Left forelimb (tissue), 1 donor: Measurements from ENCODE around the gene SLC27A5.
"Not testable (repeated sequence)": the region's sequence is repeated elsewhere in the genome, so short reads cannot be mapped to it uniquely, and the experiment has no call there.

Experiments
- DNase-seq: peaks from one replicate; pipeline ENCODE4 v3.0.0-alpha.2; 2018; ENCODE audit warnings: low spot score

SLC27A5 gene

DNA sequence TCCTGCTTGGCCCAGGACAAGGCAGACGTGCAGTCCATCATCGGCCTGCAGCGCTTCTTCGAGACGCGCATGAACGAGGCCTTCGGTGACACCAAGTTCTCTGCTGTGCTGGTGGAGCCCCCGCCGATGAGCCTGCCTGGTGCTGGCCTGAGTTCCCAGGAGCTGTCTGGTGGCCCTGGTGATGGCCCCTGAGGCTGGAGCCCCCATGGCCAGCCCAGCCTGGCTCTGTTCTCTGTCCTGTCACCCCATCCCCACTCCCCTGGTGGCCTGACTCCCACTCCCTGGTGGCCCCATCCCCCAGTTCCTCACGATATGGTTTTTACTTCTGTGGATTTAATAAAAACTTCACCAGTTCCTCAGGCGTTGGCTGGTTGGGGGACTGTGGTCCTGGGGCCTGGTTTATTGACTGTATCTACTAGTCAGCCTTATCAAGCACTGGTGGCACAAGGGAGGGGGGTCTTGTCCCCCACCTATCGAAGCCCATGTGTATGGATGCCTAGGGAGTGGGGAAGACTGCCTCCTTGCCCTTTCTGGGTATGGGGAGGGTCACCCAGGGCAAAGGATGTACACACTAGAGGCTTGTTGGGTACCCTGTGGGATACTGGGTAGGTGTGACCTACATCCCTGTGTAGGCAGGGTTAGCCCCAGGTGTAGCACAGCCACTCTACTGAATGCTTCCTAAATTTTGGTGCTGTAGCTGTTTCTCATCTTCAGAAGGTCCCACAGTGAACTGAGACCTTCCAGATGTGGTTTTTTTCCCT, 38.8 kb upstream of the SLC27A5 start:
- no peak for DNase-seq

- no peak for DNase-seq
Measured at GRCh38 chr19:58549664-58550361, 38.0 kb upstream of the SLC27A5 start.

DNA sequence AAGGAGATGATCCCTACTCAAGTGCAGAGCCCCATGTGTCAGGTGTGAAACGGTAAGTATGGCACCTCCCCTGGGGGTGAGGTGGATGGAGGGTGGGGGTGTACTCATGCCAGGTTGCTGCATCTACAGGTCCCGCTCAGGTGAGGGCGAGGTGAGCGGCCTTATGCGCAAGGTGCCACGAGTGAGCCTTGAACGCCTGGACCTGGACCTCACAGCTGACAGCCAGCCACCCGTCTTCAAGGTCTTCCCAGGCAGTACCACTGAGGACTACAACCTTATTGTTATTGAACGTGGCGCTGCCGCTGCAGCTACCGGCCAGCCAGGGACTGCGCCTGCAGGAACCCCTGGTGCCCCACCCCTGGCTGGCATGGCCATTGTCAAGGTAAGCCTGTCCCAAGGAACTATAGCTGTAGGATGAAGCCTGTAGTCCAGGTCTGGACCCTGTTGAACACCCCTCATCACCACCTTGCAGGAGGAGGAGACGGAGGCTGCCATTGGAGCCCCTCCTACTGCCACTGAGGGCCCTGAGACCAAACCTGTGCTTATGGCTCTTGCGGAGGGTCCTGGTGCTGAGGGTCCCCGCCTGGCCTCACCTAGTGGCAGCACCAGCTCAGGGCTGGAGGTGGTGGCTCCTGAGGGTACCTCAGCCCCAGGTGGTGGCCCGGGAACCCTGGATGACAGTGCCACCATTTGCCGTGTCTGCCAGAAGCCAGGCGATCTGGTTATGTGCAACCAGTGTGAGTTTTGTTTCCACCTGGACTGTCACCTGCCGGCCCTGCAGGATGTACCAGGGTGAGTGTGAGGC, 37.3 kb upstream of the SLC27A5 start:
- DNase-seq: no peak

GRCh38 chr19:58547323-58548312, 35.8 kb upstream of the SLC27A5 start:
- DNase-seq: no peak

- DNase-seq: no peak
Measured at GRCh38 chr19:58546019-58546530, 34.3 kb upstream of the SLC27A5 start.

DNA sequence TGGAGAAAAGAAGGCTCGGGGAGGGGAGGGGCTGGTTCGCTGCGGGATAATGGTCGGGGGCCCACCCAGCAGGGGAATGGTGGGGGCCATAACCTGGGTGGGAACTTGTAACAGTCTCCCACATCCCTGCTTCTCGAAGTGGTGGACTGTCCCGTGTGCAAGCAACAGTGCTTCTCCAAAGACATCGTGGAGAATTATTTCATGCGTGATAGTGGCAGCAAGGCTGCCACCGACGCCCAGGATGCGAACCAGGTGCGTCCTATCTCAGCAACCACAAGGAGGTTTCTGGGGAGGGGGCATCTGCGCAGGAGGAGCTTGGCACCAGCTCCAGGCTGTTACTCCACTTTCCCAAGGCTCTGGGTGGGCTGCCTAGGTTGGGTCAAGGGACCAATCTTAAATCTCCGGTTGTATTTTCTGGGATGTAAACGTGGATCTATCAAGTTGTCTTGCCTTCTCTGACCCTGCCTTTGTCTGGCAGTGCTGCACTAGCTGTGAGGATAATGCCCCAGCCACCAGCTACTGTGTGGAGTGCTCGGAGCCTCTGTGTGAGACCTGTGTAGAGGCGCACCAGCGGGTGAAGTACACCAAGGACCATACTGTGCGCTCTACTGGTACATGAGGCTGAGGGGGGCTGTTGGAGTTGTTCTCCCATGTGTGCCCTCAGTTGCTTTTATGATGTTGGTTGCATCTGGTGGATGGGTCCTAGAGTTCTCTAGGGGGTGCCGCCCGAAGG, 33.7 kb upstream of the SLC27A5 start:
- DNase-seq: no peak

DNA sequence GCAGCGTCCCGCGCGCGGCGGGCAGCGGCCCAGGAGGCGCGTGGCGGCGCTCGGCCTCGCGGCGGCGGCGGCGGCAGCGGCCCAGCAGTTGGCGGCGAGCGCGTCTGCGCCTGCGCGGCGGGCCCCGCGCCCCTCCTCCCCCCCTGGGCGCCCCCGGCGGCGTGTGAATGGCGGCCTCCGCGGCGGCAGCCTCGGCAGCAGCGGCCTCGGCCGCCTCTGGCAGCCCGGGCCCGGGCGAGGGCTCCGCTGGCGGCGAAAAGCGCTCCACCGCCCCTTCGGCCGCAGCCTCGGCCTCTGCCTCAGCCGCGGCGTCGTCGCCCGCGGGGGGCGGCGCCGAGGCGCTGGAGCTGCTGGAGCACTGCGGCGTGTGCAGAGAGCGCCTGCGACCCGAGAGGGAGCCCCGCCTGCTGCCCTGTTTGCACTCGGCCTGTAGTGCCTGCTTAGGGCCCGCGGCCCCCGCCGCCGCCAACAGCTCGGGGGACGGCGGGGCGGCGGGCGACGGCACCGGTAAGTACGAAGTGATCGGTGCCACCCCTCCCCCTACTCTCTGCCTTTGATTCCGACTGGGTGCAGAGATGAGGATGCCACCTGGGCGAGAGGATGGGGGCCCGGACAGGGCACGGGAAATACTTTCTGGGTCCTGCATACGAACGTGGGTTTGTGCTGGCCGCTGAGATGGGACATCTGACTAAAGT, 32.9 kb upstream of the SLC27A5 start:
- DNase-seq: no peak

- peak; percentile 100 for DNase-seq
Measured at GRCh38 chr19:58543826-58544590, 32.2 kb upstream of the SLC27A5 start, which contains the start of gene TRIM28. TSS of gene TRIM28 (plus strand) at chr19:58544064. CDS start at chr19:58544758, 694 bp downstream.

- DNase-seq: not testable (repeated sequence)
Measured at GRCh38 chr19:58542641-58543372, 31.0 kb upstream of the SLC27A5 start.

DNA sequence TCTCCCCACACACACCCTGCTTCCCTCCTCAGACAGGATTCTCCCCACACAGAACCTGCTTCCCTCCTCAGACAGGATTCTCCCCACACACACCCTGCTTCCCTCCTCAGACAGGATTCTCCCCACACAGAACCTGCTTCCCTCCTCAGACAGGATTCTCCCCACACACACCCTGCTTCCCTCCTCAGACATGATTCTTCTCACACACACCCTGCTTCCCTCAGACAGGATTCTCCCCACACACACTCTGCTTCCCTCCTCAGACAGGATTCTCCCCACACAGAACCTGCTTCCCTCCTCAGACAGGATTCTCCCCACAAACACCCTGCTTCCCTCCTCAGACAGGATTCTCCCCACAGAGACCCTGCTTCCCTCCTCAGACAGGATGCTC, 27.4 kb upstream of the SLC27A5 start:
- DNase-seq: not testable (repeated sequence)

DNA sequence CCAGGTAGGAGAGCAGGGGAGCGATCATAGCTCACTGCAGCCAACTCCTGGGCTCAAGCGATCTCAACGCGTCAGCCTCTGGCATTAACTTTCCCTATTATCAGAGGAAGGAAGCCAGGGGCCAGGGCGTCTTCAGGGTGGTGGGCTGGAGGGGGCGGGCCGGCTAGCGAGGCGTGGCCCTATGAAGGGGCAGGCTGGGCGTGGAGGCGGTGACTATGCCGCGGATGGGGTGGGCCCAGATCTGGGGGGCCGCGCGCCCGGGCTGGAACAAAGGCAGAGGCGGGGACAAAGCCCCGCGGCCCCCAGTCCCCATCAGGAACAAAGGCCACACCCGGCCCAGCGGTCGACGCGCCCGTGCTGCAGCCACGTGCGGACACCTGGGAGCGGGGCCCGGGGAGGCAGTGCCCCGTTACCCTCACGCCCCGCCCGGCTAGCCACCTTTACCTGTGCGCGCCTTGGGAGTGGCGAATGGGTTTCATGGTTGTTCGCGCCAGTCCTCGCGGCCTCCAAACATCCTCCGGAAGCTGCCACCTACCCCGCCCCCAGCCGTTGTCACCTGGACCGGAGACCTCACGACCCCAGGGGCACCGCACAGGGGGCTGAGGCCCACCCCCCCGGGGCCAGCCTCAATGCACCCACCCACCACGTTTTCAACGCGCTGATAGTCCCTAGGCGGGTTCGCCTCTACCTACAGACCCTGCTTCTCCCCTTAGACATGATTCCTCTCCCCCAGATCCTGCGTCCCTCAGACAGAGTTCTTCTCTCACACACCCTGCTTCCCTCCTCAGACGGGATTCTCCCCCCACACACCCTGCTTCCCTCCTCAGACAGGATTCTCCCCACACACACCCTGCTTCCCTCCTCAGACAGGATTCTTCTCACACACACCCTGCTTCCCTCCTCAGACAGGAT, 26.7 kb upstream of the SLC27A5 start:
- no peak for DNase-seq

DNA sequence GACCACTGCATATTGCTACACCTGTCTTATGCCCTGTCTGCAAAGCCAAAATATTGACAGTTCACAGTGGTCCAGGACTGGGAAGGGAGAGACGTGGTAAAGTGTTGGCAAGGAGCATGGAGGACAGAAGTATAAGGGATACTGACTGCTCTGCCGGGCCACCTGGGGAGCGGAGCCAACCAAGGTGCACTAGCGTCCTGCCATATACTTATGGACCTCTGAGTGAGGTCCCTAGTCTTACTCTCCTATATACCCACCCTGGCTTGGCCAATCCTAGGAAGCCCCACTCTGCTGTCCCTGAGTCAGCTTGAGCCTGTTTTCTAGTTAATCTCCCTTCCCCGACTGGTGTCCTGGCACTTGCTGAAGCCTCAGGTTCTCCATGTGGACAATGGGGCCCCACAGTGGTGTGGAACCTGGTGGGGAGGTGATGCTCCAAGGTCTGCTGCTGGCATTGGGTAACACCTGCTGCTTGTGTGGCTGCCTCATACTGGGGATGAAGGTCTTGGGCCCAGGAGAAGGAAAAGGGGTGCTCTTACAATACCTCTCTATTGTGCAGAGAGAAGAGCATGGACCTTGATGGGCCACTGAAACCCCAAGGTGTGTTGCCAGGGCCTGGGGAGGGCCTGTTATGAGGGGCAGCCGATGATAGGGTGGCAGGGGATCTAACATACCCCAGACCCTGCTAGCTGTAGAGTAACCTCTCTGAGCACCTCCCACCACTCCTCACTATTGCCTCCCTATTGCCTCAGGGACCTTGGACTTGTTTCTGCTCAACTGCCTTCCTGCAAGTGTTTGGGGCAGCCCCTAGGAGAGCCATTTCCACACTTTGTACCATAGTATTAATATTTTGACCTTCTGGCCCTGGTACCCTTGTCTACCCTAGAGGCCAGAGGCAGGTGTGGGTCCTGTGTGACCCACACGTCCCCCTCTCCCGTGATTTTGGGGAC, 25.3 kb upstream of the SLC27A5 start:
- DNase-seq: no peak

DNA sequence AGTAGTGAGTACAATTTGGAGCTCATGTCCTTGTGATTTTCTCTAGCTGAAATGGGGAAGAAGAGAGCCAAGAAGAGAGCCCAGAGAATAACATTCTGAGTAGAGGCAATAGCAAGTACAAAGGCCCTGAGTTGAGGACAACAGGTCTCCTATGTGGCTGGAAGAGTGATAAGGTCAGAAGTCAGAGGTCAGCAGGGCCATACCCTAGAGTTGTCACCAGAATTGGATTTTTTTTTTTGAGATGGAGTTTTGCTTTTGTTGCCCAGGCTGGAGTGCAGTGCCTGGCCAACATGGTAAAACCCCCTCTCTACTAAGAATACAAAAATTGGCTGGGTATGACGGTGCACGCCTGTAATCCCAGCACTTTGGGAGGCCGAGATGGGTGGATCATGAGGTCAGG, 24.1 kb upstream of the SLC27A5 start:
- no peak for DNase-seq

- no peak for DNase-seq
Measured at GRCh38 chr19:58531034-58531840, 19.4 kb upstream of the SLC27A5 start.

- no peak for DNase-seq
Measured at GRCh38 chr19:58529405-58529804, 17.6 kb upstream of the SLC27A5 start.
